Muscle of back (tissue), 11 donors: Measurements from ENCODE around the gene FIGN. TPM values are rescaled to one million over a fixed set of nuclear protein-coding genes. Genes with fewer than 3 reads are reported as not detected.

Experiments used
- DNase-seq, 3 donors: peaks; one replicate each; pipeline versions ENCODE4 v3.0.0 to v3.0.0-alpha.2; 2013
- polyA plus RNA-seq, 10 donors: library from polyadenylated mRNA; unstranded; fragments of 120-200 nt; gene quantifications; one replicate each; pipeline ENCODE4 v1.2.1, GENCODE V29; 2013; ENCODE audit not compliant: insufficient read length in 10 of 10

FIGN gene
- polyA plus RNA-seq, 10 donors, result 1.3 to 2.3 (median 1.8) TPM

DNA sequence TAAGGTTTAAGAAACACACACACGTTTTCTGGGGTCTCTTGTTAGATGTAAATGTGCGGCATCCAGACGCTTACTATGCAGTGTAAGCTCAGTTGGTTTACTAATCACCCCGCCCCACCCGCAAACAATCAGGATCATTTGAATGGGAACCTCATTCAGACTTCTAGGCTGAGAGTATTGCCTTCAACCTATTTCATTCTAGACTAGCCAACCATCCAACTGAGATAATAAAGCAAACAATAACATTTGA is 1.3 kb upstream of the FIGN start:
- DNase-seq, result no peak

DNA sequence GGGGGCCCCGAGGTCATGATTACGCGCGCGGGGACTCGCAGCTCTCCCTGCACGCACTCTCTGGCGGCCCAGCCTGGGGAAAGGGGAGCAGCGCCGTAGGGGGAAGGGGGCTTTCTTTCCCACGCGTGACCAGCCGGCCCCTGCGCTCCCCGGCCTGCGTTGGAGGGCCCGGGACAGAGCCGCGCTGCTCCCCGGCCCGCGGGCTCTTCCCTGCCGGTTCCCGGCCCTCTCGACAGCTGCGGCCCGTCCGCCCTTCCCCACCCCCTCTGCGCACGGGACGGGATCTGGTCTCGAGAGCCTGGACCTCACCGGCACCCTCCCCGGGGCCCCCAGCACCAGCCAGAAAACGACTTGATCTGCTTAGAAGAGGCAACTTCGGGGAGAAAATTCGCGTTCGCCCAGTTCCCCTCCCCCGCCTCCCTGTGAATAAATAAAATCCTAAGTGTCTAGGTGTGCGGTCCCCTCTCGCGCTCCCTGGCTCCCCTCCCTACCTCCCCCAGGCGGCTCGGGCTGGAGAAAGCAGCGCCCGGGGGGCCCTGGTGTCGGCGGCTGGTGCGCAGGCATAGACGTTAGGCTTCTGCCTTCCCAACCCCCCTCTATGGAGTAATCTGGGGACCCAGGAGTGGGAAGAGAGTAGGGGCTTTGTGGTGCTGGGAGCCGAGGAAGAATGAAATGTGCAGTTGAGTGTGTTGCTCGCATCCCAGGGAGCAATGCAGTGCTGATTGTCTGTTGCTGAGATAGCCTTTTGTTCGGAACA is 803 bp upstream of the FIGN start:
- peak in 1 of 3 donors; percentile 57 for DNase-seq

DNA sequence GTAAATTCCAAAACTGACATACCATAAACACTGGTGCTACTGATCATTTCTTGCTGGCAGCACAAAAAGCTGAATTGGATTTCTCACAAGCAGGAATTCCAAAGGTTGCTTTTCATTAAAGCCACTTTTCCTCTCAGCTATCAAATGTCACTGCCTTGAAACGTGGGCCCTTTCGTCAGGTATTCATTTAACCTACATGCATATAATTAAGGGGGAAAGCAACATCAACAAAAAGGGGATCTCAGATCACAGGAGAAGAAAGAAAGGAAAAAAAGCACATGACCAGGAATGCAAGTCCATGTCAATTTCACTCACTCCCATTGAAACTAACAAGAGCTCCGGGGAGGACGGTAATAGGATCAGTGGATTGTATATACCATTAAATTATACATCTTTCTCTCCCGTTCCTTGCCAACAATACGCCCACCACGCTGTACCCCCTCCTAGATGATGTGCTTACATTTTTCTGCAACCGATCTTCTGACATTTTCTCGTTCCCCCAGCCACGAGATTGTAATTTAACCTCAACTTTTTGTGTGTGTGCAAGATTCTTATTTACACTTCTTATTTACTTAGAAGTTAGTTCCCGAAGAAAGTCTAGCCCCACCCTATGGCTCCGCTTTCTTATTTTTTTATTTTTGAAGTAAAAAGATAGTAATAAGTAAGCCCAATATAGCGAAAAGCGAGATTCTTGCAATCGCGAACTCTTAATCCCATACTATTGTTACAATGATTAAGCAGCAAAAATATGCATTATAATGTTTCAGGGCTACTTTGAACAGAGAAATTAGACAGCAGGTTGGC is 725 bp downstream of the FIGN start:
- DNase-seq, result peak in 1 of 3 donors; percentile 44

DNA sequence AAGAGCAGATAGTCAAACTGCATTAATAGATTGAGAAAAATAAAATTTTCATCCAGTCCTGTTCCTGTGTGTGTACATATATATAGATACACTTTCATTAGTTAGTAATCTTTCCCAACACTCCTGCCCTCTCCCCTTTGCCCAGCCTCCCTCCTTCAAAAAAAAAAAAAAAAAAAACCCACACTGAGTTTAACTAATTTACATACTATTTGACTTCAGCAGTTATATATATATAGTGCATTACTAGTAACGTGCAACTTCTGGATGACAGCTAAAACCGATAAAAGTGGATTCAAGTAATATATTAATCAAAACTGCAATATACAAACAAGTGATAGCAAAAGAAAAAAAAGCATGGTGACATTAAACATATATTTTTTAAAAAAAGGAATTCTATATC is 1.4 kb downstream of the FIGN start:
- no peak for DNase-seq

DNA sequence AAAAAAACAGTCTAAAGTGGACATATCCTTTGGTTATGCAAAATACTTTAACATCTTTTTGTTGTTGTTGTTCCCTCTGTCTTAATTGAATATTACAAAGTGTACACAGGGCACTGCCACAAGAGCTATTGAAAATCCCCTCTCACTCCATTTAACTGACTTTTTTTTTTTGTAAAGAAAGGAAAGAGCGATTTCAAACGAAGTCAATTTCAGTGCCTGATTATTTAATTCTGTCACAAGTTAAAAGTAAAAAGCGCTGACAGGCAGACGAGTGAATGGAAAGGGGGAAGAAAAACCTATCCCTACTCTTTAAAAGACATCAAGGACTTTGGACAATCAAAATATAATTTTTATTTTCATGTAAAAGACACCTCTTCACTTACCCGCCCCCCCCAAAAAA is 1.9 kb downstream of the FIGN start:
- DNase-seq, result no peak

DNA sequence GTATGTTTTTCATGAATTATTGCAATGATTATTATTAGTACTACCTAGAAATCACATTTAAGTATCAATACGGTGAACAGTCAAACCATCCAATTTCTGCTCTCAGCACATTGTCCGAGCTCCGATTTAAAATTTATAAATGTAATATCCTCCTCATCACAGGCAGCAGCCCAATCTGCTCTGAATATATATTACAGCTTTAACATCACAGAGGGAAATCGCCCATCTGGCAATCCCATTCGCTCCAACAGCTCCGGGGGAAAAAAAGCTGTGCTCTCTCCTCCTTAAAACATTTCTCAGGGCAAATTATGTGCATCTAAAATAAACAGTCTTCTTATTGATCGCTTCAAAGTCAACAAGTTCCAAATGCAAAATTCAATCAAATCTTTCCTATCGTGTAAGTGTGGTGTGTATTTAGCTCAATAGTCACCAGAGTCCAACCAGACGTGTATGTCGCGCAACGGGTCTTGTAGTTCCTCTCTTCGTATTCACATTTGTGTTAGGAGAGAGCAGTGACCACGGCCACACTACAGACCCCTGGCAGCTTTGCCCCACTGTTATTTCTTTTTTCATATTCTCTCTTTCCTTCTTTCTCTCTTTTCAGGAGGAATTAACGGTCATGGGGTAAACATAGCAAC is 2.4 kb downstream of the FIGN start:
- peak in 1 of 3 donors; percentile 35 for DNase-seq

DNA sequence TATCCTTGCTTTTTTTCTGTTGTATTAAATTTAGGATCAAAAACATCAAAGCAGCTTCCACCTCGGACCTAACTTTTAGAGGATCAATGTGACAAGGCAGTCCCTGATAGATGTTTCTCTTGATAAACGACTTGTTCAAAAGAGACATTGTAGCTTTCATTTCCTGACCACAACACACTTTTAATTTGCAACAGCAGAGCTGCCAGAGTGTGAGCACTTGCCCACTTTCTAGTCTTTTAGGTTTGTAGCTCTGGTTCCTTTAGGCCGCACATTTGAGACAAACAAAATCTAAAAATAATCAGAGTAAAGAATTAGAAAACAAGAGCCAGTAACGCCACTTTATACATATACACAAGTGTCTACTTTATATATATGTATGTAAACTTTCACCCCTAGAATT is 3.1 kb downstream of the FIGN start:
- no peak for DNase-seq

DNA sequence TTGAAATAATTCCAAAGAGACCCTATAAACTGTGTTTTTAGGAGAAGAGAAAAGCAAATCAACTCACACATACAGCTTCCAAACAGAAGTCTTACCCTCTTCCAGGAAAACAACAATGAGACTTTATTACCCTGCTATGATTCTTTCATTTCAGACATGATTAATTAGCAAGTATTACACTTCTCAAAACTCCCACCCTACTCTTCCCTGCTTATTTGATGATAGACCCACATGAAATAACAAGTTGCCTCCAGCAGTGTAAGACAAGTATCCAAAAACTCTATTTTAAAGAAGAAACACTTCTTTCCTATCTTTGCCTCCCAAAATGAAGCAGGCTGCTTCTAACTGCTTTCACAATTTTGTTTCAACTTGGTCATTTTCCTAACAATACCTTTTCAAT is 4.1 kb downstream of the FIGN start:
- DNase-seq, result no peak

DNA sequence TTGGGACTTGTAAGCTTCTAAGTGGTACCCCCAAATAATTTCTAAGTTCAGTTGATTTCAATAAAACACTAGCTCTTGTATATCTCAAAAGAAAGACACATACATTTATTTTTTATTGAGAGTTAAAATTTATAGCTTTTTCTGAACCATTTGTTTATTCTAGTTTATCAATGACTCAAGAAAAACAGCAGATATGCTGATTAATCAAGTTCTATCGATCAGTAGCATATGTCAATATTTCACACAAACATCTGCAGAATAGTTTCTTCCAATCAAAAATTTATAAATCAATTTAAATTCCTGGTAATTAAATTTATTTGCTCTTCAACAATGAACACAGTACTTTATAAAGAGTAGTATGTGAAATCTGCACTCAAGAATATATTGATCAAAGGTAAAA is 5.3 kb downstream of the FIGN start:
- DNase-seq, result no peak

DNA sequence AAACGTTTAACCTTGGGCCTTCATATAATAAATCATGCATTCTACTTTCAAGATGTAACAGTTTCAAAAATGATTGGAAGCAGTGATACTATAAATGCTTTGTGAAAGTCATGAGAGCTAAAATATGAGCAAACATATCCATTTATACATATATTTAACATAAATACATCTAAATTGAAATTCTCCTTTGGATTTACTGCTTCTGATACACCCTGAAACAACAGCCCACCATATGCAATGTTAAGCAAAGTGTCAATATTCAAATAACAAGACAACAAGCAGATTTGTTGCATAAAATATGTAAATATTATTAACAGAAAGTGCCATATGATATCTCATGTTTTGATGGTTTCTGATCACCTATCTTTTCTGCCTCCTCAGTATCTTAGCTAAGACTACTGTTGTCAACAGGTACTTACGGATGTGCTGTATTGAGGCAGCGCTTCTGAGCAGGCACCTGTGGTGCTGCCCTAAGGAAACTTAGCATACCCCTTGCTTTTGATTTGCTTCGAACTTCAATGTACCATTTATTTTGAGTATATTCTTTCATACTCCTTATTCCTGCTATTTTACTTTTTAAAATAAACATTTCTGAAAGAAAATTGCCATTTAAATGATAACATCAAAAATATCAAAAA is 6.1 kb downstream of the FIGN start:
- no peak for DNase-seq

DNA sequence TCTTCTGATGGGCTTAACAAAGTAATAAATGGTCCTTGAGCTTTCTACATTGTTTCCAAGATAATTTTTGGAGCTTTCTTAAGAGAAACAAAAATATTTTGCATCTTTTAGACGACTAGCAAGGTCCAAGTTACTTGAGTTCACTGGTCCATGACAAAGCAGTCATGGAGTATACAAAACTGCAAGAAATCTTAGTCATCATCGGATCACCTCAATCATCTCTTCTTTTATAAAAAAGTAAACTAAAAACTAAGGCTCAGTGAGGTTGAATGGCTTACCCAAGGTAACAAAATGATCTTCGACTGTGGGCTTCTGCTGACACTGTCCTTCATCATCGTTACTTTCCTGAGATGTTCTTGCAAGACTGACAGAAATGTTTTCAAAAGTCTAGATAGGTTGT is 11.9 kb downstream of the FIGN start:
- DNase-seq, result no peak

DNA sequence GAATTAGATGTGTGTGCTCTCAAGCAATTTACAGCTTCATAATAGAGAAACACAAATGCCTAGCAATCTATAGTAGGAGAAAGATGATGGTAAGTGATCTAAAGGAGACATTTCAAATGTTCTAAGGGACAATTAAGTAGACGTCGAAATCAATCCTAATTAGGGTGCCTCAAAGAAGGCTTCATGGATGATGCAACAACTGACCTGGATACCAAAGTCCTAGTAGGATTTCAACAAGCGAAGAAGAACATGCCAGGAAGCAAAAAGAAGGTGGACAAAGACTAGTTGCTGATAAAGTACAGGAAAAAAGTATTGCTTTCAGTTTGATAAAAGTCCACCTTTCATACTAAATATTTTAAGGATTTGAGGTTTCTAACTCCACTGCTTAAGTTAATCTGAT is 12.5 kb downstream of the FIGN start:
- no peak for DNase-seq

DNA sequence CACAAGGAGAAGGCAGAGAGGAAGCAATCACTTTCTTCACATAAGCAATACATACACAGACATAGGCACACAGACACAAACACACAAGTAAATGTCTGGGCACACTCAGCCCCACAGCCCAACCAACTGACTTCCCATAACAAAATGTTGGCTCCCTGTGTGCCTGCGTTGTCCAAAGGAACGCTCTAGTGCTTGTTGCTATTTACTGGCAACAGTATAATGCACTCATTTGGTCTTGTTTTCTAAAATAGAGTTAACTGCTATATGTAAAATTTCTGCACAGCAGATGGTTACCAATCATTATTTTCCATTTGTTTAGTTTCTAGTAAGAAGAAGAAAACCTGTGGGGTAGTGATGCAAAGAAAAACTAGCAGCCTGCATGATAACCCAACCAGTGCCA is 16.5 kb downstream of the FIGN start:
- peak in 1 of 3 donors; percentile 34 for DNase-seq

DNA sequence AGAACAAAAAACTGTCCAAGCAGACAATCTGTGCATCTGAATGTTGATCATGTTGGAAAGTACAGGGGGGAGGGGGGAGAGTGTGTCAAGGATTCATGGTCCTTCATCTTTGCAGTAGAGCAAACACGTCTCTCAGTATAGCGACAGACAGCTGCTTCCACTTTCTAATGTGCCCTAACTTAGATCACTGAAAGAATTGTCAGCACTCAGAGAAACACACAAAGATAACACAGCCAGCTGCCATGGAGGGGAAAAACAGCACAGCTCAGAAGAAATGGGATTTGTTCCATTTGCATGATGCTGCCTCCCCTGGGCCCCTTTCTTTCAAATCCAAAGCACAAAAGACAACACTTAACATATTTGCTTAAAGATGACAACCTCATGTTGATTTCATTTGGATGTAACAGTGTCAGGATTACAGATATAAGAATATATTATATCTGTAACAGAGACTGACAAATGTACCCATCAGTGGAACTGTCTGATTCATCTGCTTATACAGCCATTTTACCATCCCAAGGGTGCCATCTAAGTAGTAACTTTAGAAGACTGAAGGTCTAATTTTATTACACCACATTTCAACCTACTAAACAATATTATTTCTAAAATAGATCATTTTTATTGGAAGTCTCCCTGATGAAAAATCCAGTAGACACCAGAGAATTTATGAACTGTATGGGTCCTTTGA is 17.7 kb downstream of the FIGN start:
- DNase-seq, result peak in 2 of 3 donors; percentile 14 to 36

DNA sequence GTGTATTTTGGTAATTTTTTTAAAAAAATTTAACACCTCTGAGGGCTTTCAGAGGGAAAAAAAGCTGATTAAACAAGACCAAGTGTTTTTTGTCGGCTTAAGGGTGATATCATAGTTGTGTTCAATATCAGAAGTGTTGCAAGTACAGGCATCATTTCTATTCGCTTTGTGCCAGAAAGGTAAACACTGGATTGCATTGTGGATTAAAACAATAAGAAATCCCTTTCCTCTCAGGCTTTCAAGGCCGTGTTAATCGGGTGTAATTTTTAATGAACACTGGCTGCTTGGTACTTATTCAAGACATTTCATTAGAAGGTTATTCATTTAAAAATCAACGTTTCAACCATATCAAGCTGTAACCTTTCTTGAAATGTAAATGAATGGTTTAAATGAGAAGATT is 18.3 kb downstream of the FIGN start:
- DNase-seq, result no peak

DNA sequence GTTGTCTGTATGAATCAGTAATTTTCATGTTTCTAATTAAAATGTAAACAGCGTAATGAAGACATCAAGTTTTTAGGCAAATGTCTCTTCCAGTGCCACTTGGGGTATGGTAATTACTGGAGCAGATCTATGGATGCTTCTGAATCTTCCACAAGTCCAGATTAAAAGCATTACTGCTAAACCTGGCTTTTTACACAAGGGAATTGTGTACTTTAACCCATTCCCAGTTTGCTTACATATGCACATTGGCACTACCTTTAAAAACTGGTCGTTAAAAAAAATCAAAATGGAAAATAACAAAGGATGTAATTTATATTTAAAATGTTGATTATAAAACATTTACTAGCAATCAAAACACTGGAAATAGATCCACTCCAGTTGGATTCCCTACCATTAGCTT is 19.7 kb downstream of the FIGN start:
- DNase-seq, result no peak

DNA sequence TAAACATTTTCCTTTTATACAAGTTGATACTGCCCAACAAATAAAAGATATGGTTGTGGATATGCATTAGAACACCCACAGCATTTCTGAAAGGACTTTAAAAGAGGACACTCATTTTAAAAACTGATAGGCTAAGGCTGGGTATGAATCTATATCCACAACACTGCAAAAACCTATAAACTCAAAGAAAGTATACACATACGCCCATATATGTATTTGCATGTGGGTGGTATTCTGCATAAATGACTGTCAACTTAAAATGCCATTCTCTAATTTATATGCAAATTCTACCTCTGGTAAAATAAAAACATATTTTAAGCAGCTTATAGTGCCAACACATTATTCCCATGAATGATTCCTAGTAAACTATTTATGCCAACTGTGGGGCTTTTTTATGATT is 20.1 kb downstream of the FIGN start:
- no peak for DNase-seq

DNA sequence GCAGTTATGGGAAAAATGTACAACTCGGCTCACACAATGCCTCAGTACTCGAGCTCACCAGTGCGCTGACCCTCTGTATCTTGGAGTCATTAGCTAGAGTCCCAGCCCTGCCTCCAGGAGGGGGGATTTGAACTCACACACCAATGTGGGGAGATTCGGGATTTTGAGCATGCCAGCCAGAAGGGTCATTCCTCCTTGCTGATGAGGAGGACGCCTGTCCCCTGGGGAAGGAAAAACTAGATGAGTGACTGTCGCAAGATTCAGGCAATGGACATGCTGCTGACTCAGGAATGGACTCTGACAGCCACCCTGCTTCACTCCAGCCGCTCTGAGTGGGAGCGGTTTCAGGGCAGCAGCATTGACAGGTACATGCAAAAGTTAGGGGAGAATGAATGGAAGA is 20.6 kb downstream of the FIGN start:
- no peak for DNase-seq

DNA sequence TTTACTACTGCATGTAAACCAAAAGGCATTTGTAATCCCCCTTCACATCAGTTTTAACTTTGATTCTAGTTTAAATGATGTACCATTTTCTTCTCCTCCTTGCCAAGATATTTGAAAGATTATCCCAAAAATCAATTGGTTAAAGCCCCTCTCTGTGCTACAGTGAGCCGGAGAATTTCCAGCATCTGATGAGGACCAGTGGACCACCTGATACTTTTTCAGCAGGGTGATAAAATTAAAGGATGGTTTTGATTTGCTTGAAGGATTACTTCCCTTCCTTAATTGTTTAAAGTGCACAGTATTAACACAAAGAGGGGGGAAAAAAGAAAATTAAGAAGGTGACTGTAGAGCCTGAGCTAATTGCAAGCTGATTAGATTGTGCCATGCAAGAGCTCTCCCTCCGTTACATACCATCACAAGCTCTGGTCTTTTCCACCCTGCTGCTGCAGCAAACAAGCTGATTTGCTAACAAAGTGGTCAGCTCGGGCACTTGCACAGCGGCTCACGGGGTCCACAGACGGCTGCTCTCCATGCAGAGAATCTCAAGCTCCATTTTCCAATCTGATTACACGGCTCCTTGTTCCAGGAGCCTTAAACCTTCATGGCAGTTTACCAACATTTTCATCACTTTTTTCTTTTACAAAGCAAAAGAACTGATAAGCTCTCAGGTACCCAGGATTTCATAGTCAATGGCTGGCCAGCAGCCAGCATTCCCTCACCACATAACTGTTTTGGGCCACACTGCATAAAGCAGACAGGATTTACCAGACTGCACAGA is 22.1 kb downstream of the FIGN start:
- DNase-seq, result no peak

DNA sequence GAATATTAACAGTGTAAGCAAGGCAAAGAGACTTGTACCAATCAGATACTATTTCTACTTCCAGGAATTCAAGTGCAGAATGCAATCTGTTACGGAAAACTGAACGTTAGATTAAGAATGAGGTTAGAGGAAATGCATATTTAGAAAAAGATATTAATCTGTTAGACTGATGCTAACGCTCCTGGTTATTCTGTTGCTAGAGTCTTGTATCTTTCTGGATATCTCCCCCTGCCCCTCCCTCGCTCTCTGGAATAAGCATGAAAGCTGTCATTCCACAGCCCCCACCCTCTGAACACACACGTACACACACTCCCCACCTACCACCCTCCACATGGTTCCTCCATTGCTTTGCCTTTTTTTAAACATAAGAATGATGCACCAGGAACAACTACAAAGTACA is 24.1 kb downstream of the FIGN start:
- no peak for DNase-seq

DNA sequence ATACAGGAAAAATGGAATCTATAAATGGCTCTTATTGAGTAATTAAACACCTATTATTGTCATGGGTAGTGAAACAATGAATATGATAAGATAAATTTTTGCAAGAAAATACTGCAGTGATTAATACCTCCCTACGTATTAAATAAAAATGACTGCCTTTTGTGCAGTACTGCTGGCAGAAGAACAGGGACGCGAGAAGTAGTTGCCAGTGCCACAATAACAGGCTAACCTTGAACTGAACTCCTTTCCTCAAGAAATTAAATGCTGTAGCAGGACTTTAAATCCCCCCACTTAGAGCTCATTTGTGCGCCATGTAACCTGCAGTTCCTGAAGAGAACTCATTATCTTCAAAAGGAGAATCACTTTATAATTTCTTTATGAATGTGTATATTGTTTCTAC is 24.6 kb downstream of the FIGN start:
- no peak for DNase-seq
